Caco-2 (cell line): Measurements from ENCODE around the gene ARSH. TPM values are rescaled to one million over a fixed set of nuclear protein-coding genes. Genes with fewer than 3 reads are reported as not detected.
"Not testable (repeated sequence)": the region's sequence is repeated elsewhere in the genome, so short reads cannot be mapped to it uniquely, and the experiment has no call there.

Experiments
- BruUV-seq: library from RNA; stranded (reverse); fragments of 400-500 nt; replicated peaks from 2 replicates; lab custom pipeline; 2021; lab: Mats Ljungman, UMichigan
- CTCF ChIA-PET: fragments of 300-600 bp; sonication (Branson Sonifier 250); formaldehyde crosslinking; loops from one replicate; lab custom pipeline; 2022; ENCODE audit warnings: antibody characterized with exemption; lab: Charles Lee
- POLR2A ChIA-PET: fragments of 300-600 bp; sonication (Branson Sonifier 250); formaldehyde crosslinking; loops from one replicate; lab custom pipeline; 2022; ENCODE audit warnings: antibody characterized with exemption; lab: Charles Lee
- DNase-seq, 2 experiments: peaks; one replicate each; pipeline versions ENCODE4 v3.0.0 to v3.0.0-alpha.2; 2020 to 2022
- H3K27me3 ChIP-seq: replicated peaks from 2 replicates; pipeline ENCODE4 v1.6.0; 2011; ENCODE audit warnings: low read length; ENCODE audit not compliant: control insufficient read depth, insufficient read depth
- H3K36me3 ChIP-seq: 2 replicates; pipeline ENCODE4 v1.5.1; 2011; ENCODE audit warnings: low read length; ENCODE audit not compliant: control insufficient read depth, insufficient read depth
- H3K4me1 ChIP-seq: fragments of 250-450 bp; sonication (Bioruptor Pico); 2 replicates; pipeline ENCODE4 v1.5.1; 2020; ENCODE audit warnings: mild to moderate bottlenecking
- H3K4me3 ChIP-seq: 2 replicates; pipeline ENCODE4 v1.5.1; 2011; ENCODE audit warnings: low read depth, mild to moderate bottlenecking, control low read depth, low read length
- H3K9me3 ChIP-seq: fragments of 250-450 bp; sonication (Bioruptor Pico); 2 replicates; pipeline ENCODE4 v1.5.1; 2020; ENCODE audit warnings: mild to moderate bottlenecking, moderate library complexity
- H3K27ac Mint-ChIP-seq: one replicate; pipeline ENCODE4 v1.8.0; 2022; ENCODE audit warnings: mixed read lengths; ENCODE audit not compliant: unreplicated experiment
- H3K27me3 Mint-ChIP-seq: one replicate; pipeline ENCODE4 v1.8.0; 2022; ENCODE audit warnings: mixed read lengths; ENCODE audit not compliant: insufficient read depth, unreplicated experiment
- H3K36me3 Mint-ChIP-seq: one replicate; pipeline ENCODE4 v1.8.0; 2022; ENCODE audit warnings: mild to moderate bottlenecking, mixed read lengths; ENCODE audit not compliant: insufficient read depth, unreplicated experiment
- H3K4me1 Mint-ChIP-seq: one replicate; pipeline ENCODE4 v1.8.0; 2022; ENCODE audit warnings: low read depth, mixed read lengths; ENCODE audit not compliant: unreplicated experiment
- H3K4me3 Mint-ChIP-seq: one replicate; pipeline ENCODE4 v1.8.0; 2022; ENCODE audit warnings: mild to moderate bottlenecking, moderate library complexity, mixed read lengths; ENCODE audit not compliant: unreplicated experiment
- H3K9me3 Mint-ChIP-seq: one replicate; pipeline ENCODE4 v1.8.0; 2022; ENCODE audit warnings: mixed read lengths; ENCODE audit not compliant: unreplicated experiment
- intact Hi-C: fragments of 100-400 bp; cut with micrococcal nuclease; formaldehyde crosslinking; loops from one replicate; pipeline ENCODE4 v1.10.0; 2022; ENCODE audit not compliant: unreplicated experiment
- total RNA-seq: library from RNA; stranded (reverse); gene quantifications from 2 replicates; pipeline ENCODE4 v1.2.3, GENCODE V29; 2022
- TF ChIP-seq, protein P1 (sequence below), 2 experiments: fragments of 200-600 bp in 1 of 2; IDR thresholded peaks; 1 replicate in 1 of 2; 2 replicates in 1 of 2; pipeline versions ENCODE4 v1.5.1 to v1.8.0; 2011 to 2022; ENCODE audit warnings: antibody characterized with exemption in 1 of 2, control low read depth in 1 of 2, inconsistent platforms in 1 of 2, low read depth in 1 of 2, low read length in 1 of 2, mild to moderate bottlenecking in 1 of 2, moderate library complexity in 1 of 2; ENCODE audit not compliant: insufficient read depth in 1 of 2, severe bottlenecking in 1 of 2, unreplicated experiment in 1 of 2

ARSH gene
- total RNA-seq, 1 experiment from 2014 or later, result not detected

DNA sequence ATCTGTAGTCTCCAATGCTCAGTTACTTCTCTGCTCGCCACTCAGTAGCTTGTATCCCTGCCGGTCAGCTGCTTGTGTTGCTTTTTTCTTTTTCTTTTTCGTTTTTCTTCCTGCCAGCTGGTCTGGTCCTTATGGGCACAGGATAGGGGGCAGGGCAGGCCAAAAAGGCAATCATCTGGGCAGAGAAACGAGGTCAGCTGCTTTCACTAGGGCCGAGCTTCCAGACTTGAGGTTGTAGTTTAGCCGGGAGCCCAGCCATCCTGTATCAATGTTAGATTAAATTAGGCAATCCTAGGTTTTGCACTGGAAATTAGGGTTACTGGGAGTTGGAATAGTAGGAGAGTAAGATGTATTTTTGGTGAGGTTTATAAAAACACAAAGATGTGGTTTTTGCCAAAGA lies 38.3 kb downstream of the ARSH start:
- POLR2A ChIA-PET, result no interaction called here
- CTCF ChIA-PET, result no interaction called here
- H3K36me3 Mint-ChIP-seq, result no peaks in the 10 kb centered on the region
- H3K27me3 Mint-ChIP-seq, result no peaks in the 10 kb centered on the region
- intact Hi-C loops, result no loop called here
- no peaks in the 10 kb centered on the region for H3K9me3 Mint-ChIP-seq
- TF ChIP-seq, protein P1, sequence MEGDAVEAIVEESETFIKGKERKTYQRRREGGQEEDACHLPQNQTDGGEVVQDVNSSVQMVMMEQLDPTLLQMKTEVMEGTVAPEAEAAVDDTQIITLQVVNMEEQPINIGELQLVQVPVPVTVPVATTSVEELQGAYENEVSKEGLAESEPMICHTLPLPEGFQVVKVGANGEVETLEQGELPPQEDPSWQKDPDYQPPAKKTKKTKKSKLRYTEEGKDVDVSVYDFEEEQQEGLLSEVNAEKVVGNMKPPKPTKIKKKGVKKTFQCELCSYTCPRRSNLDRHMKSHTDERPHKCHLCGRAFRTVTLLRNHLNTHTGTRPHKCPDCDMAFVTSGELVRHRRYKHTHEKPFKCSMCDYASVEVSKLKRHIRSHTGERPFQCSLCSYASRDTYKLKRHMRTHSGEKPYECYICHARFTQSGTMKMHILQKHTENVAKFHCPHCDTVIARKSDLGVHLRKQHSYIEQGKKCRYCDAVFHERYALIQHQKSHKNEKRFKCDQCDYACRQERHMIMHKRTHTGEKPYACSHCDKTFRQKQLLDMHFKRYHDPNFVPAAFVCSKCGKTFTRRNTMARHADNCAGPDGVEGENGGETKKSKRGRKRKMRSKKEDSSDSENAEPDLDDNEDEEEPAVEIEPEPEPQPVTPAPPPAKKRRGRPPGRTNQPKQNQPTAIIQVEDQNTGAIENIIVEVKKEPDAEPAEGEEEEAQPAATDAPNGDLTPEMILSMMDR (IDR thresholded peaks at IDR 0.05; ENCODE audit: insufficient read depth in 1 of 2, low read depth in 1 of 2, low read length in 1 of 2, severe bottlenecking in 1 of 2, unreplicated experiment in 1 of 2), result no peak
- no TSS peak for BruUV-seq
- Histone ChIP-seq H3K4me1 (no peaks in the 10 kb centered on the region), H3K9me3 (no peaks in the 10 kb centered on the region), H3K27me3 (no peaks in the 10 kb centered on the region), H3K4me3 (no peak overlapping the region), H3K36me3 (no peaks in the 10 kb centered on the region)
- H3K4me1 Mint-ChIP-seq, result no peaks in the 10 kb centered on the region
- no peak overlapping the region for H3K4me3 Mint-ChIP-seq
- DNase-seq, result no peak
- H3K27ac Mint-ChIP-seq, result no peak overlapping the region

DNA sequence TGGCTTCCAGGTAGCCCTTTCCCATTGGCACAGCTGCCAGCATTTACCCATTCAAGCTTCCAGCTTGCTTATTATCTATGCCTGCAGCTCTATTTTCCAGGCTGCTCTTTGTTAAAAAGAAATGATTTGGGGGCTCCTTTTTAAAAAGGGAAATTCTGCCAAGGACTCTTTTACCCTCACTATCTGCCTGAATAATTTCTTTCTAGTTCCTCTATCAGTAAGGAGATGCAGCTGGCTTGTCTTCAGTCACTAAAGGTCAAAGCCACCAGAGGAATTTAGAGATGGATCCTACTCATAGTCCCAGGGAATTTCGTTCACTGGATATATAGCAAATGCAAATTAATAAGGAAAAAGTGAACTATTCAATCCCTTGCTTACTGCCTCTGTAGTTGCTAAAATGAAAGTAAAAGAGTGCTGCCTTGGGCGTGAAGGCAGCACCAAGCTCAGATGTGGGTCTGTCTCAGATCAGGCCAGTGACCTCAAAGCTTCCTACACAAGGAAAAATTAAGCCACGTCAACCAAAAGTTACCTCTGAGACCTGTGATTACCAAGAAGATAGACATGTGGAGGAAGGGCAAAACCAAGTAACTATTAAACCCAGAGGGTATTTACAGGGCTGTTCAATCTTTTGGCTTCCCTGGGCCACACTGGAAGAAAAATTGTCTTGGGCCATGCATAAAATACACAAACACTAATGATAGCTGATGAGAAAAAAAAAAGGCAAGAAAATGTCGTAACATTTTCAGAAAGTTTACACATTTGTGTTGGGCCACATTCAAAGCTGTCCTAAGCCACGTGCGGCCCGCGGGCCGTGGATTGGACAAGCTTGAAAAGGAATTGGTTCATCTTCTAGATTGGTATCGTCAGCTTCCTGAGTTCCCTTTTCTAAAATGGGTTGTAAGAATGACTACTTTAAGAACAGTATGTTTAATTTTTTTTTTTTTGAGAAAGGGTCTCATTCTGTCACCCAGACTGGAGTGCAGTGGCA lies 40.2 kb downstream of the ARSH start:
- Histone ChIP-seq H3K9me3 (no peaks in the 10 kb centered on the region), H3K36me3 (no peaks in the 10 kb centered on the region), H3K4me3 (no peak overlapping the region), H3K4me1 (no peaks in the 10 kb centered on the region), H3K27me3 (no peaks in the 10 kb centered on the region)
- intact Hi-C loops, result no loop called here
- Mint-ChIP-seq H3K9me3 (no peaks in the 10 kb centered on the region), H3K36me3 (no peaks in the 10 kb centered on the region), H3K4me1 (no peaks in the 10 kb centered on the region), H3K4me3 (no peak overlapping the region), H3K27ac (no peak overlapping the region), H3K27me3 (no peaks in the 10 kb centered on the region)
- TF ChIP-seq, protein P1 (IDR thresholded peaks at IDR 0.05; ENCODE audit: insufficient read depth in 1 of 2, low read depth in 1 of 2, low read length in 1 of 2, severe bottlenecking in 1 of 2, unreplicated experiment in 1 of 2), result no peak
- no TSS peak for BruUV-seq
- POLR2A ChIA-PET, result no interaction called here
- CTCF ChIA-PET, result no interaction called here
- DNase-seq, result no peak

- H3K9me3 Mint-ChIP-seq, H3K4me1 Mint-ChIP-seq, H3K27me3 ChIP-seq, H3K4me3 ChIP-seq, H3K9me3 ChIP-seq, DNase-seq, intact Hi-C loops, H3K4me1 ChIP-seq, H3K27ac Mint-ChIP-seq, BruUV-seq, CTCF ChIA-PET, H3K36me3 Mint-ChIP-seq, H3K4me3 Mint-ChIP-seq, H3K36me3 ChIP-seq, POLR2A ChIA-PET, H3K27me3 Mint-ChIP-seq: not testable (repeated sequence)
Observed at GRCh38 chrX:3050523-3051175, 44.3 kb downstream of the ARSH start.
